Activated naive CD8-positive, alpha-beta T cell treated with anti-CD3 and anti-CD28 coated beads, Interleukin-2, amount 50 U/mL, for 16 hours (primary cell): Measurements from ENCODE around the gene PSMF1.

ENCODE experiments used
- DNase-seq: peaks from one replicate; pipeline ENCODE4 v3.0.0-alpha.2; 2020; ENCODE audit warnings: low read depth, low spot score

Gene PSMF1

GRCh38 chr20:1163653-1164052, 45.3 kb downstream of the PSMF1 start:
- DNase-seq: no peak

DNA sequence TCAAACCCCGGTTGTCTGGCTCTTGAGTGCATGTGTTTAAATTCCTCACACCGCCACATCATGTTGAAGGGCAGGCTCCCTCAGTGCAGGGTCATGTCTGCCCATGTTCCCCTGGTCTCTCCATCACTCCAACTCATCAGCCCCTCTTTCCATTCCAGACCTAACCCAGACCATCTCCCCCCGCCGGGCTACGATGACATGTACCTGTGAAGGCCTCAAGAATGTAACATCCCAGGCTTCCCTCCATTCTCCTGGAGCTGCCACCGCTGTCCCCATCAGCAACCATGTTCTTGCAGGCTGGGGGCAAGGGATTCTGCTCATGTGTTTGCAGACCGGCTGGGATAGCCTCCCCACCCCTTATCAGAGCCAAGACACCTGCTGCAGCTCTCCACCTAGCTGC, 46.5 kb downstream of the PSMF1 start:
- no peak for DNase-seq

- no peak for DNase-seq
Observed at GRCh38 chr20:1165521-1165920, 47.1 kb downstream of the PSMF1 start.

DNA sequence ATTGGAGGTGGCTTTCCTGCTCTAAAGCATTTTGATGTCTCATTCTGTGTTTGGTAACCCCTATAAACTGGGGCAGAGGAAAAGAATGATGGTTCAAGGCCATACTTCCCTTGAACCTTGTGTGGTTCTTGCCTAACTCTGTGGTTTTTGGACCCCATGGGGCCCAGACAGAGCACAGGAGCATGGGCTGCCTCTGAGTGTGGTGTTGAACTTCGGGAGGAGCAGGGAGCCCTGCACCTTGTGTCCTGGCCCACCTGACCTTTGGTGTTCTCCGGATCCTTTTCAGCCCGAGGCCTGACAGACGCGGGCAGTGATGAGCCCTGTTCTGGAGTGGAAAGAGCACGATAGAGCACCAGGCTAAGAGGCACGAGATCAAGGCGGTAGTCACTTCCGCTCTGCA, 47.5 kb downstream of the PSMF1 start:
- DNase-seq: no peak

GRCh38 chr20:1166948-1167720, 48.7 kb downstream of the PSMF1 start:
- no peak for DNase-seq

- no peak for DNase-seq
Observed at GRCh38 chr20:1169224-1169623, 50.8 kb downstream of the PSMF1 start.

GRCh38 chr20:1171461-1172093, 53.2 kb downstream of the PSMF1 start:
- DNase-seq: no peak

GRCh38 chr20:1173698-1174097, 55.3 kb downstream of the PSMF1 start:
- no peak for DNase-seq

GRCh38 chr20:1174787-1175186, 56.4 kb downstream of the PSMF1 start:
- no peak for DNase-seq

DNA sequence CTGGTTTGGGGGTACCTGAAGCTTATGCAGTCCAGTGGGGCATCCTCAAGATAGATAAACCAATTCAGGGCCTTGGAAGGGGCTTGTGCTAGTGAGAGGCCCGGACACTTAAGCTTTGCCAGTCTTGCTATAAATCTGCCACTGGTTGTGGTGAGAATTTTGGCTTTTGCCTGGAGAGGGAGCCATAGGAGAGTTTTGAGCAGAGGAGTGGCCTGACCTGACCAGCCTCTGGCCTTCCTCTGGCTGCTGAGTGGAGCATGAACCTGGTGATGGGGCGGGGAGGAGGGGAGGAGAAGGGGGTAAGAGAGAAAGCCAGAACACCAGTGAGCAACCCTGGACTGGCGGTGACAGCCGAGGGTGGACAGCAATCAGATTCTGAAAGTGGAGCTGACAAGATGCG, 59.3 kb downstream of the PSMF1 start:
- DNase-seq: no peak

DNA sequence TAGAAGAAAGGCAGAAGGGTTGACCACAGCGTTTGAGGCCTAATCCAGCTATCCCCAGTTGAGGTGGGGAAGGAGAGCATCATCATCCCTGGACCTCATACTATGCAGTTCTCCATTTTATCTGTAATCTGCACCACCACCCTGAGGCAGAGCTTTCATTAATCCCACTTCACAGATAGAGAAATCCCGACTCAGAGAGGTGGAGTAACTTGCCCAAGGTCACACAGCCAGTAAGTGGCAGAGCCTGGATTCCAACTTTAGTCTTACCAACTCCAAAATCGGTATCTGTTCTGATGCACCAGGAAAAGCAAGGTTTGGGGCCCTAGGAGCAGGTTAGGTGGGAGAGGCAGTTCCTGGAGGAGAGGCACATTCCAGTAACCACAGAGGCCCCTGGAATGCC, 59.7 kb downstream of the PSMF1 start:
- DNase-seq: no peak

DNA sequence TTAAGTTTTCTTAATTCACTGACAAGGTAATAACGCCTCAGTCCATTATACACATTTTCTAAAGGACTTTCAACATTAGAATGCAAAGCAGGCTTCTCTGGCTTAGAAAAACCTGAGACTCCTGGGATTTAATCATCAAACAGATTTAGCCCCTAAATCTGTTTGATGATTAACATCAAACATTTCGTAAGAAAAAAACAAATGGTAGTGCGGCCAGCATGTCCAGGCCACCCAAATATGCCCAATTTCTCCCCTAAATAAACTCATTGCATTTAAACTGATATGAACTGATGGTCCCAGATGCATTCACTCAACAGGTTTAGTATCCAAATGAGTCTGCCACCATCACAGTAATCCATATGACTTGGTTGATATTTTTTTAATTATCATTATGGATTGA, 60.2 kb downstream of the PSMF1 start:
- no peak for DNase-seq

GRCh38 chr20:1180949-1181348, 62.5 kb downstream of the PSMF1 start:
- no peak for DNase-seq

DNA sequence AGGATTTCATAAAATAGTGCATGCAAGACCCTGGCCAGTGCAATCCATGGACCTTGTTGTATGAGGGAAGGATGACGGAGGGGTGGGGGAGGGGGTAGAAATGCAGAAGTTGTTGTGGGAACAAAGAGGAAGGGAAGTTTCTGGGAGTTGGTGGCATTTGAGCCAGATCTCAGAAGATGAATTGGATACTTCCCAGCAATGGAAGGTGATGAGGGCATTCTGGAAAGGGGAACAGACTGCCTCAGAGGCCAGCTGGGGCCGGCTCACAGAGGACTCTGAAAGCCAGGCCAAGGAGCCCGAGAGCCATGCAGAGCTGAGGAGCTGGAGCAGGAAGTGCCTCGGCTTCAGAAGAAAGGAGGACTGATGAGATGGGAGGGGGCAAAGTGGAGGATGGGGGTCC, 63.7 kb downstream of the PSMF1 start:
- no peak for DNase-seq

DNA sequence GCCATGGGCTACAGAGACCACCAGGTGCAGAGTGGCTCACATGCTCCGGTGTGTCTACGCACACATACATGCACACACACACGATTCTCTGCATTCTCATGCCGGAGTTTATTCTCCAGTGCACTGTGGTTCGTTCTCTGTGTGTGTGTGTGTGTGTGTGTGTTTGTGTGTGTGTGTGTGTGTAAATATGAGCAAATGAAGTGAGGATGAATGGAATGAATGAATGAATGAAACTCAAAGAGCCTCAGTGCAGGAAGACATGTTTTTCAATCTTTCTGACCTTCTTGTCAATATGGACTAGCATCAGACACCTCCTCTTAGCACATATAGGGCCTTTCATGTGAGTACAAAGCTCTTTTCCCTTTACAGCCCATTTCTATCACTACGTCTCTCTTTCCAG, 64.8 kb downstream of the PSMF1 start:
- no peak for DNase-seq

DNA sequence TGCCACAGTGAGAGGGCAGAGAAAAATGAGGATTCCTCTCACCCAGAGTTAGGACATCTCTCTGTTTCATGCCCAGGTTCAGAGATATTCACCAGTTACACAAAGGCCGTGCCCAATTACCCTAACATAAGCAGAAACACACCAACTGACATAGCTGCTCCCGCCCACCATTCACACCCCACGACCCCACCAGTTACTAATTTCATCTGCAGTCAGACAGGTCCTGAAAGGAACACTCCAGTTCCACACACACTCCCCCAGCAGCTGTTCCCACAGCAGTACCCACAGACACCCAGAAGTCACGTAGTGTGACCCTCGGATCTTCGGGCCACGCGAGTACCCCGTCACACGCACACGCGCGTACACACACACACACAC, 65.8 kb downstream of the PSMF1 start:
- no peak for DNase-seq

GRCh38 chr20:1184638-1185315, 66.4 kb downstream of the PSMF1 start, which contains the start of gene TMEM74B:
Gene TMEM74B (minus strand): TSS chr20:1184981. CDS start chr20:1183801, 1,180 bp downstream.
- no peak for DNase-seq

DNA sequence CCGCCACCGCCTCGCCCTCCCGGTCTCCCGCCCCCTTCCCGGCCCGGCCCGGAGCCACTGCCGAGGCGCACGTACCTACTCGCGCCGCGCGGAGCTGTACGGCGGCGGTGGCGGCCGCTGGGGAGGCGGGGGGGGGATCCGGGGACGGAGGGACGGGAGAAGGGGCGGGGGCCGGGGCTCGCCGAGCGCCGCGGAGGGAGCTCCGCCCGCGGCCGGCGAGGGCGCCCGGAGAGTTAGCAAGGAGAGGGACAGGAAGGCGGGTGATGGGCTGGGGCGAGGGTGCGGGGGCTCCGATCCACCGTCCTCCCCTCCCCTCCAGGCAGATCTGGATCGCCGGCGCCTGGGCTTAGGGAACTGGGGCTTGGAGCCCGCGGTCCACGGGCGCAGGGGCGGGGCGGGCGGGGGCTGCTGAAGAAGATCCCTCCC, 66.9 kb downstream of the PSMF1 start:
- no peak for DNase-seq

- no peak for DNase-seq
Observed at GRCh38 chr20:1185790-1186334, 67.5 kb downstream of the PSMF1 start.

DNA sequence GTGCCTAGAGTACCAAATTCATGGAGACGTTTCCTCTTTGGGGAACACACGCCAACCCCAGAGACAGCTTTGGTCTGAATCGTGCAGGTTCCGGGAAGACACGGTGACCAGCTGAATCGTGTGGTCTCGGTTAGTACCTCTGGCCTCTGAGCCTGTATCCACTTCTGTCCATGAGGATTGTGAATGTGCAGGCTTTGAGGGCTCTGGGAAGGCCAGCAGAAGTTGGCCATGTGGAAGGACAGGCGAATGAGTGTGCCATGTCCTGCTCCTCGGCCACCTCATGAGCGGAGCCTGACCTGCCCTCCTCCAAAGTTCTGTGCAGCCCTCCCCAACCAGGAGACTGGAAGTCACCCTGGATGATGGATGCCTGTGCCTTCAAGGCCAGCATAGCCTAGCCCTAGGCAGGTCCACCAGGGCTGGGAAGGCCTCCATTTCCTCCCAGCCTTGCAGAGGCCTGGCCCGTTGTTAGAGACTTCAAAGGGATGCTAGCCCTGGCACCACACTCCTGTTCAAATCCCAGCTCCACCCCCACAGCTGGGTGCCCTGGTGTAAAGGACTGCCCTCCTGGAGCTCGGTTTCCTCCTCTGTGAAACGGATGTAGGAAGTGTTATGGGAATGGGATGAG, 68.1 kb downstream of the PSMF1 start:
- no peak for DNase-seq

GRCh38 chr20:1187605-1188171, 69.3 kb downstream of the PSMF1 start:
- DNase-seq: no peak

GRCh38 chr20:1188347-1188746, 69.9 kb downstream of the PSMF1 start:
- no peak for DNase-seq
